Stimulated activated effector memory CD8-positive, alpha-beta T cell treated with anti-CD3 and anti-CD28 coated beads, Interleukin-12 subunit alpha, Interleukin-12 subunit beta, amount 100 ng/mL, for 72 hours (primary cell): ENCODE measurements around the gene ZMIZ1.

Experiments
- ATAC-seq: fragments of 150-1000 bp; cut with Tn5 transposase; 2 replicates; pipeline ENCODE4 v1.10.0; 2021
- DNase-seq, 2 donors: peaks; one replicate each; pipeline ENCODE4 v3.0.0; 2021 to 2022; ENCODE audit warnings: low spot score in 2 of 2
- H3K27ac Mint-ChIP-seq: one replicate; pipeline ENCODE4 v1.8.0; 2022; ENCODE audit warnings: mild to moderate bottlenecking, mixed read lengths
- H3K36me3 Mint-ChIP-seq: one replicate; pipeline ENCODE4 v1.8.0; 2022; ENCODE audit warnings: mild to moderate bottlenecking, mixed read lengths
- H3K4me1 Mint-ChIP-seq: one replicate; pipeline ENCODE4 v1.8.0; 2022; ENCODE audit warnings: mixed read lengths
- H3K4me3 Mint-ChIP-seq: one replicate; pipeline ENCODE4 v1.8.0; 2022; ENCODE audit warnings: mild to moderate bottlenecking, mixed read lengths
- H3K9me3 Mint-ChIP-seq: one replicate; pipeline ENCODE4 v1.8.0; 2022; ENCODE audit warnings: mixed read lengths

The ZMIZ1 gene

DNA sequence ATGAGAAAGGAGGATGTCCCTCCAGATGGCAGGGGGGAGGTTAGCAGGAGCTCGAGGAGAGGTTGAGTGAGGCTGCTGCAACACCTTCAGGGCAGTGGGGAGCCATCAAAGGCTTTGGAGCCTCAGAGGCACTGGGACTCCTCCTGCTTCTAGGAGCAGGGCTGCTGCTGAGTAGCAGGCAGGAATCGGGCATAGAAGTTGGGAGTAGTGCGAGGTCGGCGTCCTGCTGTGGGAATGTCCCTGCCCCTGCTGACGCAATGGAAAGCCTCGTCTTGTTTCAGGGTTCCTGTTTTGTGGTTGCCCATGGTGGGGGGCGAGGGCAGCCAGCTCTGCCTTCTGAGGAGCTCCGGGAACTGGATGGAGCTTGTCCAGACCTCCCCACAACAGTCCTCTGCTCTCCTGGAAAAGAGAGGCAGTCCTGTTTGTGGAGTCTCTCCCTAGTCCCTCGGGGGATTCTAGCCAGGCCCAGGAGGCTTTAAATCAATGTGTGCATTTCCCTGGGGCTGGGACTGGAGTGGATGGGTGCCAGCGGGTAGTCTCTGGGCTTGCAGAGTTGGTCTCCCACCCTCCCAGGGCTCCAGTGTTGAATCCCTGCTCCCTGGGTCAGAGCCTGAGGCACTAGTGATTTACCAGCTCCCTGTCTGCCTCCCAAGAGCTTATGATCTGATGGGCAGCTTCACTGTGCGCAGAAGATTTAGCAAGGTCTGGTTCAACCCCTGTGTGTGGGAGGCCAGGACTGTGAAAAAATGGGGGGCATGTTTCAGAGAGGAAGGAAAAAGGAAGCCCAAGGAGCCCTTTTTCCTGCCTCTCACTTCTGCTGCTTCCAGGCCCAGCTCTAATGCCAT lies 179.8 kb downstream of the ZMIZ1 start:
- DNase-seq (peak in 1 of 2 donors; percentile 61), ATAC-seq (no peak)
- Mint-ChIP-seq H3K27ac (peak overlapping the region; percentile 78), H3K36me3 (peaks cover 37% of the 10 kb centered on the region), H3K9me3 (no peaks in the 10 kb centered on the region), H3K4me3 (peak overlapping the region; percentile 68), H3K4me1 (peaks cover 91% of the 10 kb centered on the region)

DNA sequence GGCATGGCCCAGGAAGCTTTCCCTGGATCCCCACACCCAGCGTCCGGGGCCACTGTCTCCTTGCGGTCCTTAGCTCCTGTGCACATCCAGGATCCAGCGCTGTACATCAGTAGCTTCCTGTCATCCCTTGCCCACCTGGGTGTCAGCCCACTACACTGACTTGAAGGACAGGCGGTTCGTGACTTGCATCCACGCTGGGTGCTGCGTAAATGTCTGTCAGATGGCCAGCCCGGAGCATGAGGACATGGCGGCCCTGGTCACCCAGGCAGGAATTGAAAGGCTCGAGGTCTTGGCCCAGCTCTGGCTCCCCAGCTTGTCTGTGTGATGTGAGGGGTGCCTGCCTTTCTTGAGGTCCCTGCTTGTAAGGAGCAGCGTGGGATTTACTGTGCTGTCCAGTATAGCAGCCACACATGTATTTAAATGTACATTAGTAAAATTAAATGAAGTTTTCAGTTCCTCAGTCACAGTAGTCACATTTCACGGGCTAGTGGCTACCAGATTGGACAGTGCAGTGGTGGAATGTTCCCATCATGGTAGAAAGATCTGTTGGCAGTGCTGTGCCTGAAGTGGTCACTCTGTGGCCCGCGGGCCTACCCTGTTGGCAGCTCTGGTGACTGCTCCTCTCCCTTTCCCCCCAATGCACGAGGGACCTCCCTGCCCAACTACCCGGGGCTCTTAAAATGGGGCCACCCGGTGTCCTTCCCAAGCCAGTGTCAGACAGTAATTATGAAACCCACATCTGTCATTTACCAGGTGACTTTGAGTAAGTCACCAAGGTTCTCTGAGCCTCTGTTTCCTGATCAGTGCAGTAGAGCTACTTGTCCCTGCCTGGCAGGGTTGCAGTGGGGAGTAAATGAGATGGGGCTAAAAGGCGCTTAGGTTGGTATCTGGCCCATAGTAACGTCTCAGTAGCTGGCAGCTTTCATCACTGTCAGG lies 180.7 kb downstream of the ZMIZ1 start:
- peaks cover 84% of the 10 kb centered on the region for H3K4me1 Mint-ChIP-seq
- peak; percentile 85 for ATAC-seq
- peak overlapping the region; percentile 68 for H3K4me3 Mint-ChIP-seq

DNA sequence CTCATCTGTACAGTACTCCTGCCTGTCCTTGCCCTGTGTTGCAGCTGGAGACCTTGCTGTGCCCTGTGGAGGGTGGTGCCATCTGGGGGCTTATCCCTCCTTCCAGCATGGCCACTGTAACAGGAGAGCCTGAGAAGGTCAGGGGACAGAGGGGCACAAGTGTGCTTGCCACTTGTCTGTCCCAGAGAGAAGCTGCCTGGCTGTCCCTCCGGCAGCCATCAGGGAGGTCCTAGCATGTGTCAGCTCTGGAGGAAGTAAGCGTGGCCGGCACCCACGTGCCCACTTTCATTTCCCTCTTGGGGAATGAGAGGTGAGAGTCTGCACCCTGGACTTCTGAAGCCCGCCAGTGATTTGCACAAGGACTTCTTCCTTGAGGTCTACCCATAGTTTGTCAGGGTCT lies 181.5 kb downstream of the ZMIZ1 start:
- ATAC-seq (peak; percentile 14), DNase-seq (peak in 1 of 2 donors; percentile 52)
- H3K36me3 Mint-ChIP-seq: peaks cover 25% of the 10 kb centered on the region
- H3K4me1 Mint-ChIP-seq: peaks cover 80% of the 10 kb centered on the region
- no peaks in the 10 kb centered on the region for H3K9me3 Mint-ChIP-seq
- H3K27ac Mint-ChIP-seq: peak overlapping the region; percentile 78
- peak overlapping the region; percentile 68 for H3K4me3 Mint-ChIP-seq

More for the DNA sequence above, 180.7 kb downstream of the ZMIZ1 start:
- peak overlapping the region; percentile 78 for H3K27ac Mint-ChIP-seq
- peaks cover 30% of the 10 kb centered on the region for H3K36me3 Mint-ChIP-seq
- DNase-seq: peak in 1 of 2 donors; percentile 68
- no peaks in the 10 kb centered on the region for H3K9me3 Mint-ChIP-seq

DNA sequence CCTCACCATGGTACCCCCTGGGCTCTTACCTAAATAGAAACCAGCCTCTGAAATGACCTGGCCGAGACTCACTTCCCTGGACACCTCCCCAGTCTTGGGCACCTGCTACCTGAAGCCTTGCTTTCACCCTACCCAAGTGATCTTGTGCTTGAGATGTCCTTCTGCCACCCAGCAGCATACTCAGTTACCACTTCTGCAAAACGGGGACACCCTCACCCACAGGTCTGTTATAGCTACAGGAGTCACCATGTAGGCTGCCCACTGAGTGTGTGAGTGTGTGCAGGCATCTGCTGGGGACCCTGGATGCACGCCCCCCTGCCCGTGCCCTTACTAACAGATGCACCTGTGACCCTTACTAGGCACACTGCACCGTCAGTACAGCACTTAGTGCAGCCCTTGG lies 183.7 kb downstream of the ZMIZ1 start:
- DNase-seq: no peak
- no peak overlapping the region for H3K27ac Mint-ChIP-seq
- H3K9me3 Mint-ChIP-seq: no peaks in the 10 kb centered on the region
- H3K36me3 Mint-ChIP-seq: peaks cover 27% of the 10 kb centered on the region
- ATAC-seq: no peak
- H3K4me3 Mint-ChIP-seq: no peak overlapping the region
- H3K4me1 Mint-ChIP-seq: peaks cover 80% of the 10 kb centered on the region

DNA sequence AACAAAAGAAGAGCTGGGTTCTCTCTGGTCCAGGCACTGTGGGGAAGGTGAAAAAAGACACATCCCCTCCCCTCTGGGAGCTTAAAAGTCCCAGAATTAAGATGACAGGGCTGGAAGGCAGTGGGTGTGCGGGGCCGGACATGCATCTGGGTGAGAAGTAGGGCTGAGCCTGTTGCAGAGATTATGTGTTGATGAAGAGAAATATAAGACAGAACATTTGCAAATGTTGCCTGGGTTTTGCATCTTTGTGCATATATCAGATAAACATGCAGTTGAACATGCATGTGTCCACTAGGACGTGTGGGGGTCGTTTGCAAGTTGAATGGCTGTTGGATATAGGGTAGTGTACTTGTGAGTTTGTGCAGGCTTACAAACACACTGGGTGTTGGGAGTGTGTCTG lies 184.2 kb downstream of the ZMIZ1 start:
- Mint-ChIP-seq H3K36me3 (peaks cover 24% of the 10 kb centered on the region), H3K4me1 (peaks cover 79% of the 10 kb centered on the region), H3K27ac (no peak overlapping the region)

DNA sequence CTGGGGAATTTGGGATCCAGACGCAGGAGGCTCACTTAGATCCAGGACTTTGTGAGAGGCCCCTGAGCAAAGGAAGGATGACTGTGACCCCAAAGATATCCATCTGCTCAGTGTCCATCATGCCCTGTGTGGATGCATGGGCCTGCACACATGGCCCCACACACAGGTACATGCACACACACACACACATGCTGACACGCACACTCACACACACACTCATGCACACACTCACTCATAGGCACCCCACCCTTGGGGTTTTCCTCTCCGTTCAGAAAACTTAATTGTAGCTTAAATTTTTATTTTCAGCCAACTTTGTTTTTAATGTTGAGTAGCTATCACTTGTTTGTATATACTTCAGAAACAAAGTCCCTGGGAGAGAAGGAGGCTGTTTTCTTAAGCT lies 184.9 kb downstream of the ZMIZ1 start:
- DNase-seq (no peak), ATAC-seq (no peak)
- Mint-ChIP-seq H3K4me3 (no peak overlapping the region), H3K36me3 (peaks cover 26% of the 10 kb centered on the region), H3K9me3 (no peaks in the 10 kb centered on the region), H3K4me1 (peaks cover 79% of the 10 kb centered on the region), H3K27ac (no peak overlapping the region)

More for the DNA sequence above, 184.2 kb downstream of the ZMIZ1 start:
- no peak for DNase-seq
- H3K4me3 Mint-ChIP-seq: no peak overlapping the region
- no peaks in the 10 kb centered on the region for H3K9me3 Mint-ChIP-seq
- no peak for ATAC-seq

DNA sequence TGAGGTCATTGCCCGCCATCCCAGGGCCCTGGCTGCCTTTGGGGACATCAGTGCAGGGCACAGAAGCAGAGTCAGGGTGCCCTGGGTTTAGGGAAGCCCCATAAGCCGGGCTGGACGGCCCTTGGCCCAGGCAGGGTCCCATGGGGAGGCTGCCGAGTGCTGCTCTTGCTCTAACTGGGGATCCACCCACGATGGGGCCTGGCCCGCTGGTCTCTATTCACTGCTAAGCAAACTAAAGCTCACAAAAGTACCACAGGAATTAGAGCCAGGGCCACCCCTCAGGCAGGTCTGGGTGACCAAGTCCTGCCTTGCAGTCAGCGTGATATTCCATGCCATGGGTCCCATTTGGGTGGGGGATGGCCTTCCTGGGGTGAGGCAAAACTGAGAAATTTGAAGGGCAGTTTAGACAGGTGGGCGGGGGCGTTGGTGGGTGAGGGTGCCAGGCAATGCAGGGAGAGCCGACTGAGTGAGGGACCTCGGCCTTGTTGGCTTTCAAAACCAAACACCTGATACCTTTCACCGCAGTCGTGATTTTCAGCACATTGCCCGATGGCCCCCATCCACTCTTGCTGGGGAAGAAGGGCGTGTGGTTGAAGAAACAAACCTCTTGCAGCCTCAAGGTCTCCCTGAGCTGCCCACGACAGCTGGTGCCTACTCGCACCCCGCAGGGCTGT lies 185.7 kb downstream of the ZMIZ1 start:
- DNase-seq (no peak), ATAC-seq (no peak)
- Mint-ChIP-seq H3K36me3 (peaks cover 29% of the 10 kb centered on the region), H3K27ac (no peak overlapping the region), H3K4me3 (no peak overlapping the region), H3K9me3 (no peaks in the 10 kb centered on the region), H3K4me1 (peaks cover 79% of the 10 kb centered on the region)

DNA sequence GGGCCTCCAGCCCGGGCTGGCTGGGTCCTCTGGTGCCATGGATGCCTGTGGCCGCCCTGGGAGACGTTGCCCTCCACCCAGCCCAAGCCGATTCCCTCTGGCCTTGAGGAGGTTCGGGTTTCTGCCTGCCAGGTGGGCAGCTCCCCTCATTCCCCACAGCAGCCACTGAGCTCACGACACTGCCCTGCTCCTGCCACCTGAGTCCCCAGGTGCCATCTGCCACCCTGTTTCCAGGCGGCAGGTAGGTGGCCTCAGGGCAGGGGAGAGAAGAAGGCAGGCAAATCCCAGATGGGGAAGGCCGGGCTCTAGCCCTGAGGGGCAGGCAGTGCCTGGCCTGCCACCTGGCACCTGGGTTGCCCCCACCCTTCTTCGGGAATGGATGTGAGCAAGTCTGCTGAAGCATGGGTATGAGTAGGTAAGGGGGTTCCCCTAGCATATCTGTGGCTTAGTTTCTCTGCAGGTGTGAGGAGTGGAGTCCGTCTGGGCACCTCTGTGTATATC lies 186.3 kb downstream of the ZMIZ1 start:
- H3K4me1 Mint-ChIP-seq: peaks cover 79% of the 10 kb centered on the region
- H3K27ac Mint-ChIP-seq: no peak overlapping the region
- no peaks in the 10 kb centered on the region for H3K9me3 Mint-ChIP-seq
- peaks cover 29% of the 10 kb centered on the region for H3K36me3 Mint-ChIP-seq
- H3K4me3 Mint-ChIP-seq: no peak overlapping the region
- peak; percentile 31 for ATAC-seq
- DNase-seq: no peak

DNA sequence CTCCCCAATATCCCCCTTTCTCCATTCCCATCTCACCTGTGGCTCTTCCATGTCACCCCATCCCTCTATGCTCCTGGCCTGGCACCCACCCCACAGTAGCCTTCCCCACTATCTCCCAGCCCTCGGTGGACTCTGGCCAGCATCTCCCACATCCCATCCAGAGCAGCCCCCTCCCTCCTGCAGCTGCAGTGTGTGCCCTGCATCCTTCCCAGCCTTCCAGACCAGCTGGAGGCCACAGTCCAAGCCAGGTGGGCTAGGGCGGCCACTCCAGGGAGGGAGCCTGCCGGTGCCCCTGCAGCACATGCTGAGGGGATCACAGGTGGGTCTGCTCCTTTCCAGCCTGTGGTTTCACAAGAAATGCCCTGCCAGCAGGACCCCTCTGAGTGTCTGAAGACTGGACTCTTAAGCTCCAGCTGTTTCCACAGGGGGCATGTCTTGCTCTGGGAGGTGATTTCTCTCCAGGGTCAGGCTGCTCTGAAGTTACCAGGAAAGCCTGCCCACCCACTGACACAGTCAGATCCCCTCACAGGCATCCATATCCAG lies 187.6 kb downstream of the ZMIZ1 start:
- DNase-seq: no peak
- peaks cover 71% of the 10 kb centered on the region for H3K4me1 Mint-ChIP-seq
- ATAC-seq: no peak
- H3K9me3 Mint-ChIP-seq: no peaks in the 10 kb centered on the region
- peak overlapping the region; percentile 69 for H3K27ac Mint-ChIP-seq
- peaks cover 34% of the 10 kb centered on the region for H3K36me3 Mint-ChIP-seq
- H3K4me3 Mint-ChIP-seq: no peak overlapping the region

DNA sequence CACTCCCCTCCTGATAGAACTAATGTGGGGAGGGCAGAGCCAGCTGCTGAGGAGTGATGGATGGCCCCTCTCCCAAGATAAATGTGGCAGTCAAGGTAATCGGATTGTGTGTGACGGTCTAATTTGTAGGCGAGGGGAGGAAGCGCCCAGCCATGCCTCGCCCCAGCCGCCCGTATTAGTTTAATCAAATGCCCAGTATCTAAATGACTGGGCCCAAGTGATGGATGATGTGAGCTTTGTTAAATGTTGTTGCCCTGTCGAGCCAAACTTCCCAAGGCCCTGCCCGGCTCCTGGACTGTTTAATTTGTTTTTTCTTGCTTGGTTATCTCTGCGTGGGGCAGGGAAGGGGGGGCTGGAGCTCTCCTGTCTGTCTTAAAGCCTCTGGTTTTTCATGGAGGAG lies 190.1 kb downstream of the ZMIZ1 start:
- Mint-ChIP-seq H3K4me3 (no peak overlapping the region), H3K4me1 (peaks cover 70% of the 10 kb centered on the region), H3K36me3 (peaks cover 46% of the 10 kb centered on the region), H3K27ac (peak overlapping the region; percentile 66), H3K9me3 (no peaks in the 10 kb centered on the region)
- no peak for DNase-seq
- no peak for ATAC-seq

DNA sequence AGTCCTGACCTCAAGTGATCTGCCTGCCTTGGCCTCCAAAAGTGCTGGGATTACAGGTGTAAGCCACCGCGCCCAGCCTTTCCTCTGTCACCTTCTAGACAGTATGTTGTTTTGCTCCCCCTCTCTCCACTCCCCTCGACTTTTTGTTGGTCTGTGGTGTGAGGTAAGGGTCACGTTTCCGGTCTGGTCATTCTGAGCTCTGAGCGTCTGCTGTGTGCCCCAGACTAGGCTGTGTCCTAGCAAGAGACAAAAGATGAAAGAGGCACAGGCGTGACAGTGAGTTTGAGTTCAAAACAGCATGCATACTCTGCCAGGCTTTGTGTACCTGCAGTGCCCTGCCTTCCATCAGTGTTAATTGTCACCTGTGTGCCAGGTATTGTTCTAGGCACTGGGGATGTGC lies 191.1 kb downstream of the ZMIZ1 start:
- Mint-ChIP-seq H3K27ac (peak overlapping the region; percentile 66), H3K9me3 (no peaks in the 10 kb centered on the region), H3K36me3 (peaks cover 50% of the 10 kb centered on the region), H3K4me3 (no peak overlapping the region), H3K4me1 (peaks cover 80% of the 10 kb centered on the region)
- peak; percentile 29 for ATAC-seq
- no peak for DNase-seq

DNA sequence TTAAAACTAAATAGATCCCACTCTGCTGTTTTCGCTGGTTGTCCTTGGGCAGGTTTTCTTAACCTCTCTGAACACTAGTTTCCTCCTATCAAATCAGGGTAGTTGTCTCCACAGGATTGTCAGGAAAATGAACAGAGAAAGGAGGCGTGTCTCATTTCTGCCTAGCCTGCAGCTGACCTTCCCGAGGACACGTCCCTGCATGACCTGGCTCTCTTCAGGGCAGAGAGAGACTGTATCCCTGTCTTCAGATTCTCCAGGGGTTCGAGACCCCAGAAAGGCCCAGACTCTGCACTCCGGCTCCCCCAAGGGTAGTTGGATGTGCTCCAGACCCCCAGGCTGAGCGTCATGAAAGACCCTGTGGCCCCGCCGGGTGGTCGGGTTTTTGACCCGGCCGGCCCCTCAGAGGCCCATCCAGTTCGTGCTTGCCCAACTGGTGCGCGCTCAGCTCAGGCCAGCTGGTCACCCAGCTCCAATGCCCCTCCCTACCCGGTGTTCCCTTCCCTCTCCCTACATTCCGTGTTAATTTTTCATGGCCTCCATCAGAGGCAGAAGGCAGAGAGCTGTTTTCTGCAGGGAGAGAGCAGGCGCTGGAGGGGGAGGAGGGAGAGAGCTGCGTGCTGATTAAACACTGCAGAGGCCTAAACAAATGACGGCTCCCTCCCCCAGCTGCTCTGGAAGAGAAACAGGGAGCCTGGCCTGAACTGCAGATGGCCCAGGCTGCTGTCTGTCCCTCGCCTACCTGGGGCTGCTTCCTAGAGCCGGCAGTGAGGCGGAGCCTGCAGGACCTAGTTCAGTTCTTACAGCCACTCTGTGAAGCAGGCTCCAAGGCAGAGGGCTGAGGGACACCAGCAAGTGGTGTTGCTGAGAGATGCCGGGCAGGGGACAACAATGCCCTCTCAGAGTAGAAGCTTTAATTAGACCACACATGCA lies 192.3 kb downstream of the ZMIZ1 start:
- peaks cover 81% of the 10 kb centered on the region for H3K4me1 Mint-ChIP-seq

DNA sequence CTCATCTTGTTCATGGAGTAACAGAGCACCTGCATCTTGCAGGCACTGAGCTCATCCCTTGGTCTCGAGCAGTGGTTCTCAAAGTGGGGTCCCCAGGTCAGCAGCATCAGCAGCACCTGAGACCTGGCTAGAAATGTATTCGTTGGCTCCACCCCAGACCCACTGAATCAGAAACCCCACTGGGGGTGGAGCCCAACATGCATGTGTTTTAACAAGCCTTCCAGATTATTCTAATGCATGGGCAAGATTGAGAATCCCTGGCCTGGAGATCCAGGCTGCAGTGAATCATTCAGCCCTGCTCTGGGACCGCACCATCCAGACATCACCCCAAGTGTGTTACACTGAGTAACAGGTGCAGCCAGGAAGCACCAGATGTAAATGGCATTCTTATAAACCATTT lies 193.4 kb downstream of the ZMIZ1 start:
- Mint-ChIP-seq H3K36me3 (peaks cover 48% of the 10 kb centered on the region), H3K4me1 (peaks cover 81% of the 10 kb centered on the region), H3K9me3 (no peaks in the 10 kb centered on the region), H3K27ac (peak overlapping the region; percentile 68), H3K4me3 (no peak overlapping the region)
- ATAC-seq (no peak), DNase-seq (no peak)

More for the DNA sequence above, 192.3 kb downstream of the ZMIZ1 start:
- H3K4me3 Mint-ChIP-seq: no peak overlapping the region
- ATAC-seq: no peak
- peaks cover 51% of the 10 kb centered on the region for H3K36me3 Mint-ChIP-seq
- DNase-seq: no peak
- peak overlapping the region; percentile 66 for H3K27ac Mint-ChIP-seq
- no peaks in the 10 kb centered on the region for H3K9me3 Mint-ChIP-seq
